ENCODE results near the gene PROP1.

The PROP1 gene

DNA sequence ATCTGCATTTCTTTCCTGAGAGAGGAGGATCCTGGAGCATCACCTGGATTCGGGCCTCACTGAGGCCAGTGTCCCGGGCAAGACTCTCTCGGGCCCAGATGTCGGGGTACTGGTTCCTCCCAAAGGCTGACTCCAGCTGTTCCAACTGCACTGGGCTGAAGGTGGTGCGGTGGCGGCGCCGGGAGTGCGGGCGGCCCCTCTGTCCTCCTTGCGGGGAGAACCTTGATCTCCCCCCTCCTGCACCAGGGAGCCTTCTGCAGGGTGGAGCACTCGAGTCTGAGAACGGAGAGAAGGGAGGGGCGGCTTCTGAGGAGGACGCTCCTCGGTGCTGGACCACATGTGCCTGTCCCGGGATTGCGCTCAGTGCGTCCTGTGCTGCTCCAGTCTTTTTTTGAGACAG is 2.0 kb downstream of the PROP1 start:
- TF ChIP-seq, protein P1, sequence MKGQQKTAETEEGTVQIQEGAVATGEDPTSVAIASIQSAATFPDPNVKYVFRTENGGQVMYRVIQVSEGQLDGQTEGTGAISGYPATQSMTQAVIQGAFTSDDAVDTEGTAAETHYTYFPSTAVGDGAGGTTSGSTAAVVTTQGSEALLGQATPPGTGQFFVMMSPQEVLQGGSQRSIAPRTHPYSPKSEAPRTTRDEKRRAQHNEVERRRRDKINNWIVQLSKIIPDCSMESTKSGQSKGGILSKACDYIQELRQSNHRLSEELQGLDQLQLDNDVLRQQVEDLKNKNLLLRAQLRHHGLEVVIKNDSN (IDR thresholded peaks at IDR 0.05): no peak

DNA sequence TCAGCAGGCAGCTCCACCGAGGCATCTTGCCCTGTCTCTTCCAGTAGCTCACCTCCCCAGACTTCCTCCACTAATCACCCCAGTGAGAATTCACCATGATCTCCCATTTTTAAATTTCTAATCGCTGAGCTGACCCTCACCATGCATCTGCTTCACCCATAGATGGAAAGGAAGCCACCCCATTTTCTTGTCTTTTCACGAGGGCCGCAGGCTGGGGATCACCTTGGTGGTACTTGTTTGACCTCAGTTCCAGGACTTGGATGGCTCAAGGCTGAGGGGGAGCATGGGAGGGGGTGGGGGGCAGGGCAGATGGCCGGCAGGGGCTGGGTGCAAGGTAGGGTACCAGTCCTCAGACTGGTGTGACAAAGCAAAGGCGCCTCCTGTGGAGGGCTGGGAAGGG is 3.6 kb downstream of the PROP1 start:
- TF ChIP-seq TCF12 (IDR thresholded peaks at IDR 0.05; ENCODE audit: low read depth) (no peak), RAD21 (IDR thresholded peaks at IDR 0.05; ENCODE audit: low read depth) (no peak), ZBTB7A (IDR thresholded peaks at IDR 0.05; ENCODE audit: low read depth) (no peak), FOXM1 (IDR thresholded peaks at IDR 0.05; ENCODE audit: borderline replicate concordance, low read depth) (no peak), CEBPB (IDR thresholded peaks at IDR 0.05) (no peak), YY1 (IDR thresholded peaks at IDR 0.05; ENCODE audit: low read depth) (no peak), CREB1 (IDR thresholded peaks at IDR 0.05; ENCODE audit: low read depth) (no peak), TEAD4 (IDR thresholded peaks at IDR 0.05) (no peak), TAF1 (IDR thresholded peaks at IDR 0.05; ENCODE audit: low read depth) (no peak), EGR1 (IDR thresholded peaks at IDR 0.05) (no peak), EP300 (IDR thresholded peaks at IDR 0.05; ENCODE audit: borderline replicate concordance) (no peak), NFIC (IDR thresholded peaks at IDR 0.05) (no peak)
- TF ChIP-seq, protein P2, sequence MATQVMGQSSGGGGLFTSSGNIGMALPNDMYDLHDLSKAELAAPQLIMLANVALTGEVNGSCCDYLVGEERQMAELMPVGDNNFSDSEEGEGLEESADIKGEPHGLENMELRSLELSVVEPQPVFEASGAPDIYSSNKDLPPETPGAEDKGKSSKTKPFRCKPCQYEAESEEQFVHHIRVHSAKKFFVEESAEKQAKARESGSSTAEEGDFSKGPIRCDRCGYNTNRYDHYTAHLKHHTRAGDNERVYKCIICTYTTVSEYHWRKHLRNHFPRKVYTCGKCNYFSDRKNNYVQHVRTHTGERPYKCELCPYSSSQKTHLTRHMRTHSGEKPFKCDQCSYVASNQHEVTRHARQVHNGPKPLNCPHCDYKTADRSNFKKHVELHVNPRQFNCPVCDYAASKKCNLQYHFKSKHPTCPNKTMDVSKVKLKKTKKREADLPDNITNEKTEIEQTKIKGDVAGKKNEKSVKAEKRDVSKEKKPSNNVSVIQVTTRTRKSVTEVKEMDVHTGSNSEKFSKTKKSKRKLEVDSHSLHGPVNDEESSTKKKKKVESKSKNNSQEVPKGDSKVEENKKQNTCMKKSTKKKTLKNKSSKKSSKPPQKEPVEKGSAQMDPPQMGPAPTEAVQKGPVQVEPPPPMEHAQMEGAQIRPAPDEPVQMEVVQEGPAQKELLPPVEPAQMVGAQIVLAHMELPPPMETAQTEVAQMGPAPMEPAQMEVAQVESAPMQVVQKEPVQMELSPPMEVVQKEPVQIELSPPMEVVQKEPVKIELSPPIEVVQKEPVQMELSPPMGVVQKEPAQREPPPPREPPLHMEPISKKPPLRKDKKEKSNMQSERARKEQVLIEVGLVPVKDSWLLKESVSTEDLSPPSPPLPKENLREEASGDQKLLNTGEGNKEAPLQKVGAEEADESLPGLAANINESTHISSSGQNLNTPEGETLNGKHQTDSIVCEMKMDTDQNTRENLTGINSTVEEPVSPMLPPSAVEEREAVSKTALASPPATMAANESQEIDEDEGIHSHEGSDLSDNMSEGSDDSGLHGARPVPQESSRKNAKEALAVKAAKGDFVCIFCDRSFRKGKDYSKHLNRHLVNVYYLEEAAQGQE (IDR thresholded peaks at IDR 0.05; ENCODE audit: low read depth): no peak
- TF ChIP-seq, protein P3, sequence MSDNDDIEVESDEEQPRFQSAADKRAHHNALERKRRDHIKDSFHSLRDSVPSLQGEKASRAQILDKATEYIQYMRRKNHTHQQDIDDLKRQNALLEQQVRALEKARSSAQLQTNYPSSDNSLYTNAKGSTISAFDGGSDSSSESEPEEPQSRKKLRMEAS (IDR thresholded peaks at IDR 0.05): no peak
- TF ChIP-seq, protein P1 (IDR thresholded peaks at IDR 0.05): no peak

DNA sequence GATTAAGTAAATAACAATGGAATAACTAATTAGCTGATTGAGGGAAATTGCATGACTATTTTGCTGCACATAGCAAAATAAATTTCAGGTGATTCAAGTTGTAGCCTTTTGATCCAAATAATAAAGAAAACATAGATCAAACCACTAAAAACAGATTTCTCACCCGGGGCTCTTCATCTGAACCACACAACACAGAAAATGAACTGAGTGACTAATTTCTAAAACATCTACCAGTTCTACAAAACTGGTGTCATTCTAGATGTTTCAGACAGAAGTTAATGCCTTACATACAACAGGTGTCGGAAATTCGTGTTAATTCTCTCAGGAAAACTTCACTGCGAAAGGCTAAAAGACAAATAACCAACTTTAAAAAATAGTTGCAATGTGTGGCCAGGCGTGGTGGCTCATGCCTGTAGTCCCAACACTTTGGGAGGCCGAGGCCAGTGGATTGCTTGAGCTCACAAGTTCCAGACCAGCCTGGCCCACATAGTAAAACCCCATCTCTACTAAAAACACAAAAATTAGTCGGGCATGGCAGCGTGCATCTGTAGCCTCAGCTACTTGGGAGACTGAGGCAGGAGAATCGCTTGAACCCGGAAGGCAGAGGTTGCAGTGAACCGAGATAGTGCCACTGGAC is 6.9 kb downstream of the PROP1 start:
- TF ChIP-seq, protein P2 (IDR thresholded peaks at IDR 0.05; ENCODE audit: low read depth): no peak
- TF ChIP-seq, protein P1 (IDR thresholded peaks at IDR 0.05): no peak
- TF ChIP-seq TCF12 (IDR thresholded peaks at IDR 0.05; ENCODE audit: low read depth) (no peak), YY1 (IDR thresholded peaks at IDR 0.05; ENCODE audit: low read depth) (no peak), ZBTB7A (IDR thresholded peaks at IDR 0.05; ENCODE audit: low read depth) (no peak), RAD21 (IDR thresholded peaks at IDR 0.05; ENCODE audit: low read depth) (no peak), NFIC (IDR thresholded peaks at IDR 0.05) (no peak), TAF1 (IDR thresholded peaks at IDR 0.05; ENCODE audit: low read depth) (no peak), EP300 (IDR thresholded peaks at IDR 0.05; ENCODE audit: borderline replicate concordance) (no peak), TEAD4 (IDR thresholded peaks at IDR 0.05) (no peak), CEBPB (IDR thresholded peaks at IDR 0.05) (no peak), EGR1 (IDR thresholded peaks at IDR 0.05) (no peak), FOXM1 (IDR thresholded peaks at IDR 0.05; ENCODE audit: borderline replicate concordance, low read depth) (no peak), CREB1 (IDR thresholded peaks at IDR 0.05; ENCODE audit: low read depth) (no peak)
- TF ChIP-seq, protein P3 (IDR thresholded peaks at IDR 0.05): no peak

DNA sequence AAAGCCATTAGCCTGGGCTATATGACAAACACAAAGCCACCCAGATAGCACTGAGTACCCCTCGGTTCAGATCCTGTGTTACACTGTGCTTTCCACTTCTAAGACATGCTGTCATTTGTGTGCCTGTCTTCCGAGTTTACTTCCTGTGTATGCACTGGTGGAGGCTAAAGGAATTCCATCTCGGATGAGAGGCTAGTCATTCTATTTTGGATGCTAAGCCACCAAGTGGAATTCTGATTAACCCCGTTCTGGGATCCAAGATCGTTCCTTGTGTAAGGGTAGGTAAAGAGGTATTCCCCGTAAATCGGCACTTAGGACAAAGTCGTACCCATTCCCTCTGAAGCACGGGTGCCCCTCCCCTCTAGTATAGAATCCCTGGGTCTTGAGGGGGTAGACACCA is 8.7 kb downstream of the PROP1 start:
- no peak for TF ChIP-seq TEAD4 (IDR thresholded peaks at IDR 0.05)
- TF ChIP-seq YY1 (IDR thresholded peaks at IDR 0.05; ENCODE audit: low read depth): no peak
- no peak for TF ChIP-seq NFIC (IDR thresholded peaks at IDR 0.05)
- no peak for TF ChIP-seq EGR1 (IDR thresholded peaks at IDR 0.05)
- no peak for TF ChIP-seq CREB1 (IDR thresholded peaks at IDR 0.05; ENCODE audit: low read depth)
- TF ChIP-seq ZBTB7A (IDR thresholded peaks at IDR 0.05; ENCODE audit: low read depth): no peak
- TF ChIP-seq, protein P1 (IDR thresholded peaks at IDR 0.05): no peak
- TF ChIP-seq, protein P3 (IDR thresholded peaks at IDR 0.05): no peak
- TF ChIP-seq, protein P2 (IDR thresholded peaks at IDR 0.05; ENCODE audit: low read depth): no peak
- no peak for TF ChIP-seq EP300 (IDR thresholded peaks at IDR 0.05; ENCODE audit: borderline replicate concordance)

Data from Ishikawa (cell line).